Measurements from ENCODE around the gene PLCXD1.

PLCXD1 gene

DNA sequence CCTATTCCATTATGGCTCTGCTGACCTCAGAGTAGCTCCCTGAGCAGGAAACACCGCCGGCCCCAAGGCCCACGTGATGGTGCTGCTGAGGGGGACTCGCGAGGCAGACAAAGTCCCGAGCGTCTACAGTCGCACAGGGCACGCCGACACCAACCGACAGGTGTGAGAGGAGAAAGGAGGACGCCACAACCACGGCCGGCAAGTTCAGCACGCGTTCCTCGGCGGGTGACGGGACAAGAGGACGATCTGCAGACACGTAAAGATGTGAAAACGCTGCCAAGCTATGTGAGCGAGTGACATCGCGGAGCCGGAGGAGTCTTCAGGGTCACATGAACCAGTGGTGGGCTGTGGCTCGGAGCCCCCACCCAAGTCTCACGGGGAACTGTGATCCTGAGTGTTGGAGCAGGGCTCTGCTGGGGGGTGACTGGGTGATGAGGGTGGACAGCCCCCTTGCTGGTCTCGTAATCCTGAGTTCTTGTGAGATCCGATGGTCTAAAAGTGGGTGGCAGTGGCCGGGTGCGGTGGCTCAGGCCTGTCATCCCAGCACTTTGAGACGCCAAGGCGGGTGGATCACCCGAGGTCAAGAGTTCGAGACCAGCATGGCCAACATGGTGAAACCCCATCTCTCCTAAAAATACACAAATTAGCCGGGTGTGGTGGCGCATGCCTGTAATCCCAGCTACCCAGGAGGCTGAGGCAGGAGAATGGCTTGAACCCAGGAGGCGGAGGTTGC lies 71.6 kb downstream of the PLCXD1 start:
- no peak for DNase-seq

Data from activated CD4-positive, alpha-beta T cell treated with anti-CD3 and anti-CD28 coated beads, Interleukin-2, amount 50 U/mL, for 16 hours (primary cell).